ENCODE data around the gene TBC1D22A. TPM values are rescaled to one million over a fixed set of nuclear protein-coding genes. Genes with fewer than 3 reads are reported as not detected.

Gene TBC1D22A
- polyA plus RNA-seq, 1 donor (not counting 4 experiments of a cell fraction or from before 2014, with no cell fraction given) = 20.9 TPM

- Histone ChIP-seq H3K36me3 (ENCODE audit: control insufficient read depth in 2 of 2, extremely low read depth in 1 of 2, insufficient read depth in 2 of 2, low read length in 2 of 2) (no peaks in the 10 kb centered on the region), H3K27me3 (ENCODE audit: control insufficient read depth, extremely low read depth, insufficient read depth, low read length) (no peaks in the 10 kb centered on the region), H3K4me1 (ENCODE audit: control insufficient read depth, extremely low read depth, insufficient read depth, low read length) (no peaks in the 10 kb centered on the region), H4K20me1 (ENCODE audit: control insufficient read depth, extremely low read depth, insufficient read depth, low read length) (no peaks in the 10 kb centered on the region), H3K9ac (ENCODE audit: control insufficient read depth, extremely low read depth, insufficient read depth, low read length) (no peak overlapping the region), H3K4me2 (ENCODE audit: control insufficient read depth, extremely low read depth, insufficient read depth, low read depth, low read length) (no peak overlapping the region), H3K9me1 (ENCODE audit: control insufficient read depth, extremely low read depth, insufficient read depth, low read length) (no peaks in the 10 kb centered on the region), H3K27ac (ENCODE audit: control insufficient read depth, insufficient read depth, low read length) (no peak overlapping the region), H2AFZ (ENCODE audit: control insufficient read depth, low read length) (no peak overlapping the region), H3K9me3 (ENCODE audit: control insufficient read depth, low read depth, low read length) (no peaks in the 10 kb centered on the region), H3K4me3 (ENCODE audit: control insufficient read depth in 2 of 3, extremely low read depth in 1 of 3, insufficient read depth in 2 of 3, low read depth in 1 of 3, low read length in 3 of 3) (no peak overlapping the region), H3K79me2 (ENCODE audit: control insufficient read depth, insufficient read depth, low read length) (no peaks in the 10 kb centered on the region)
- dilution Hi-C loops (cut with MboI; ENCODE audit: extremely low pct_ligation_motif_present, low sequenced_read_pairs) = no loop called here
- FAIRE-seq (no peak), DNase-seq (ENCODE audit: low read depth, low spot score) (no peak)
- TF ChIP-seq CTCF (optimal IDR thresholded peaks at IDR 0.05 in 1 of 3, IDR thresholded peaks at IDR 0.05 in 1 of 3, conservative IDR thresholded peaks at IDR 0.05 in 1 of 3; ENCODE audit: extremely low read depth in 1 of 3, insufficient read depth in 2 of 3, low read length in 3 of 3) (no peak), EZH2 (IDR thresholded peaks at IDR 0.05; ENCODE audit: low read length) (no peak)
These were observed 428.0 kb downstream of the TBC1D22A start for GRCh38 chr22:47190276-47190956.

DNA sequence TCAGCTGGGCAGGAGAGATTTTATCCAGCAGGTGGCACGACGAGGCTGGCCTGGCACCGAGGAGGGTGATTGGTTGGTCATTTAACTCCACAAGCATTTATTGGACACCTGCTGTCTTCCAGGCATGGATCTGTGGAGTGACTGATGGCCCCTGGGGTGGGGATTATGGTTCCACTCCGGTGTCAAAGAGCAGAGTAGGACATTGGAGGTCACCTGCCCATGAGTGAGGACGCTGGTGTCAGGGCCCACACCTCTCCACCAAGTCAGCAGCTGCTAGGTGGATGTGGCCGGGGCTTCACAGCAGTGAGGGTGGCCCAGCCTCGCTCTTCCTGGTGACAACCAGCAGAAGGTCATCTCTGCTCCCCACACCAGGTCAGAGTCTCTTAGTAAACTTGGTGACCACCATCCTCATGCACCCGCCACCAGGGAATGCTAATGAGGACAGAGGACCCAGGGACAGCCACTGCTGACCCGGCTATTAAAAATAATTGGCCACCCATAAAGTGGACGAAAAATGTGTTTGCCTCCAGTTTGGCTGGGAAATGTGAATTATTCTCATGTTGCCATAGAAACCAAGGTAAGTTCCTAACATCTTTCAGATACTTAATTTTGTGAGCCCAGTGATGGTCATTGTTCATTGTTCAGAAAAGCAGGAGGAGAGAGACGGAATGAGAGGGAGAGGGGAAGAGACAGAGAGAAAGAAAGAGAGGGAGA is 428.7 kb downstream of the TBC1D22A start:
- Histone ChIP-seq H3K27me3 (ENCODE audit: control insufficient read depth, extremely low read depth, insufficient read depth, low read length) (no peaks in the 10 kb centered on the region), H3K9me1 (ENCODE audit: control insufficient read depth, extremely low read depth, insufficient read depth, low read length) (no peaks in the 10 kb centered on the region), H3K27ac (ENCODE audit: control insufficient read depth, insufficient read depth, low read length) (no peak overlapping the region), H3K4me2 (ENCODE audit: control insufficient read depth, extremely low read depth, insufficient read depth, low read depth, low read length) (no peak overlapping the region), H3K4me3 (ENCODE audit: control insufficient read depth in 2 of 3, extremely low read depth in 1 of 3, insufficient read depth in 2 of 3, low read depth in 1 of 3, low read length in 3 of 3) (no peak overlapping the region), H3K79me2 (ENCODE audit: control insufficient read depth, insufficient read depth, low read length) (no peaks in the 10 kb centered on the region), H3K9ac (ENCODE audit: control insufficient read depth, extremely low read depth, insufficient read depth, low read length) (no peak overlapping the region), H4K20me1 (ENCODE audit: control insufficient read depth, extremely low read depth, insufficient read depth, low read length) (no peaks in the 10 kb centered on the region), H3K36me3 (ENCODE audit: control insufficient read depth in 2 of 2, extremely low read depth in 1 of 2, insufficient read depth in 2 of 2, low read length in 2 of 2) (no peaks in the 10 kb centered on the region), H3K9me3 (ENCODE audit: control insufficient read depth, low read depth, low read length) (no peaks in the 10 kb centered on the region), H3K4me1 (ENCODE audit: control insufficient read depth, extremely low read depth, insufficient read depth, low read length) (no peaks in the 10 kb centered on the region), H2AFZ (ENCODE audit: control insufficient read depth, low read length) (no peak overlapping the region)
- FAIRE-seq (no peak), DNase-seq (ENCODE audit: low read depth, low spot score) (no peak)
- dilution Hi-C loops (cut with MboI; ENCODE audit: extremely low pct_ligation_motif_present, low sequenced_read_pairs) = no loop called here
- no peak for TF ChIP-seq CTCF (optimal IDR thresholded peaks at IDR 0.05 in 1 of 3, IDR thresholded peaks at IDR 0.05 in 1 of 3, conservative IDR thresholded peaks at IDR 0.05 in 1 of 3; ENCODE audit: extremely low read depth in 1 of 3, insufficient read depth in 2 of 3, low read length in 3 of 3)
- TF ChIP-seq EZH2 (IDR thresholded peaks at IDR 0.05; ENCODE audit: low read length) = no peak

Measured in keratinocyte (primary cell).